Urinary bladder (tissue), 4 donors: ENCODE results near the gene TMEM87B. TPM values are rescaled to one million over a fixed set of nuclear protein-coding genes. Genes with fewer than 3 reads are reported as not detected.
A peak's percentile ranks its signal among the peaks of the same experiment; 100 is the strongest.
"Not testable (repeated sequence)": the region's sequence is repeated elsewhere in the genome, so short reads cannot be mapped to it uniquely, and the experiment has no call there.

Source experiments
- DNase-seq: peaks from one replicate; pipeline ENCODE4 v3.0.0-alpha.2; 2015; ENCODE audit errors: extremely low spot score
- H3K27ac ChIP-seq: one replicate; pipeline ENCODE4 v1.5.1; 2013; ENCODE audit warnings: low read depth, mild to moderate bottlenecking, moderate library complexity
- H3K36me3 ChIP-seq: one replicate; pipeline ENCODE4 v1.6.1; 2013; ENCODE audit warnings: mild to moderate bottlenecking, moderate library complexity; ENCODE audit not compliant: insufficient read depth
- H3K4me1 ChIP-seq: one replicate; pipeline ENCODE4 v1.6.1; 2013; ENCODE audit warnings: mild to moderate bottlenecking, moderate library complexity; ENCODE audit not compliant: insufficient read depth
- H3K4me3 ChIP-seq: one replicate; pipeline ENCODE4 v1.5.1; 2013; ENCODE audit warnings: low read depth, low read length
- WGBS: extraction: QIAGEN DNeasy Blood & Tissue Kit; methylation state at CpG from one replicate; pipeline ENCODE4 v1.1.7; 2013; 5-methylcytosine and 5-hydroxymethylcytosine counted together
- polyA plus RNA-seq: library from polyadenylated mRNA; stranded (reverse); fragments of 200-250 nt; gene quantifications from one replicate; pipeline ENCODE4 v1.2.3, GENCODE V29; 2013
- total RNA-seq: library from RNA; depleted of rRNA; stranded (reverse); fragments of >200 nt; gene quantifications from one replicate; pipeline ENCODE4 v1.2.3, GENCODE V29; 2014
- donor health status: healthy with polysubstance abuse.
- donor health status: healthy.

Gene TMEM87B
- total and polyA plus RNA-seq, 2 donors: 13.5 to 44.3 TPM

- Histone ChIP-seq H3K36me3 (peaks cover 4% of the 10 kb centered on the region), H3K4me3 (no peak overlapping the region), H3K27ac (no peak overlapping the region), H3K4me1 (no peaks in the 10 kb centered on the region)
- DNase-seq: no peak
- 94% methylated on average over 6 of the region's 6 CpGs for WGBS
Measured at GRCh38 chr2:112092286-112093041, 37.4 kb downstream of the TMEM87B start.

GRCh38 chr2:112093216-112093615 is 38.1 kb downstream of the TMEM87B start:
- Histone ChIP-seq H3K4me3 (no peak overlapping the region), H3K36me3 (peaks cover 2% of the 10 kb centered on the region), H3K27ac (no peak overlapping the region), H3K4me1 (no peaks in the 10 kb centered on the region)
- 53% methylated on average over 1 of the region's 1 CpG for WGBS
- no peak for DNase-seq

DNA sequence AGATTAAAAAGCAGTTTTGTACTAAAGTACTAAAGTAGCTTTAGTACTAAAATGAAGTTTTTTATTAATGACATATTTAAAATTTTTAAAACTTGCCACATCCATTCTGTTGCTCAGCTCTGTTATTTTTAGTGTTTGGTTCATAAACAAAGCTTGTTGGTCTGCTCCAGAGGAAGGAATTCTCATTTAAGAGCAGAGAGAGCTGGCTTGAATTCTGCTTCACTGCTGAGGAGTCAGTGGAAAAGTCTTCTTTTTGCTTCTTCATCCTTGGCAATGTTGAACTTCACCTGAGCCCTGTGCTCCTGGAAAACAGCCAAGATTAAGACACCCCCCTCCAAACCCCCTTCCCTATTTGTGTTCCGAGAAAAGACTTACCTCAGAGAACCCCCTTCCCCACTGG is 40.6 kb downstream of the TMEM87B start:
- H3K4me1 ChIP-seq: no peaks in the 10 kb centered on the region
- WGBS: 80% methylated on average over 1 of the region's 1 CpG
- H3K4me3 ChIP-seq: no peak overlapping the region
- no peak overlapping the region for H3K27ac ChIP-seq
- peaks cover 7% of the 10 kb centered on the region for H3K36me3 ChIP-seq
- no peak for DNase-seq

DNA sequence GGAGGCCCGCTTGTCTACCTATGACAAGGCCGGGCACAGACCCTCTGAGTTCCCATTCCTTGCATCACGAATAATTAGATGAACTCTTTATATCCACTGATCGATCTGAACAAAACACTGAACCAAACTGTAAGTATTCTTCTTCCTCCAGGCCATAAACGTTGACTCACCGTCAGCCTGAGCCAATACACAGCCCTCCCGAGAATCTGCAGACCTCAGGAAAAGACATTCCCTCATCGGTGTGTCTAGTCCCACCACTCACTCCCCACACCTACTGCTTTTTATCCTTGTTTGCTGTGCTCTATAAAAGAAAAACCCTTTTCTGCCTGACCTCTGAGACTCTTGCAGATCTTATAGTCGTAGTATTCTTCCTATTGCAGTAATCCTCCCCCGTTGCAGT is 41.0 kb downstream of the TMEM87B start:
- Histone ChIP-seq H3K4me1 (no peaks in the 10 kb centered on the region), H3K27ac (no peak overlapping the region), H3K36me3 (peaks cover 7% of the 10 kb centered on the region), H3K4me3 (no peak overlapping the region)
- DNase-seq: no peak
- WGBS: 67% methylated on average over 10 of the region's 10 CpGs

GRCh38 chr2:112108178-112108832 is 53.2 kb downstream of the TMEM87B start:
- peaks cover 4% of the 10 kb centered on the region for H3K36me3 ChIP-seq
- no peak overlapping the region for H3K4me3 ChIP-seq
- WGBS: 88% methylated on average over 1 of the region's 1 CpG
- no peaks in the 10 kb centered on the region for H3K4me1 ChIP-seq
- H3K27ac ChIP-seq: no peak overlapping the region
- no peak for DNase-seq

- H3K27ac ChIP-seq: no peak overlapping the region
- peaks cover 4% of the 10 kb centered on the region for H3K36me3 ChIP-seq
- H3K4me3 ChIP-seq: no peak overlapping the region
- no peak for DNase-seq
- no peaks in the 10 kb centered on the region for H3K4me1 ChIP-seq
Measured at GRCh38 chr2:112109278-112109677, 54.2 kb downstream of the TMEM87B start.

GRCh38 chr2:112110966-112111365 is 55.9 kb downstream of the TMEM87B start:
- WGBS: 96% methylated on average over 1 of the region's 1 CpG
- no peak for DNase-seq
- Histone ChIP-seq H3K4me1 (no peaks in the 10 kb centered on the region), H3K4me3 (no peak overlapping the region), H3K27ac (no peak overlapping the region), H3K36me3 (peaks cover 4% of the 10 kb centered on the region)

DNA sequence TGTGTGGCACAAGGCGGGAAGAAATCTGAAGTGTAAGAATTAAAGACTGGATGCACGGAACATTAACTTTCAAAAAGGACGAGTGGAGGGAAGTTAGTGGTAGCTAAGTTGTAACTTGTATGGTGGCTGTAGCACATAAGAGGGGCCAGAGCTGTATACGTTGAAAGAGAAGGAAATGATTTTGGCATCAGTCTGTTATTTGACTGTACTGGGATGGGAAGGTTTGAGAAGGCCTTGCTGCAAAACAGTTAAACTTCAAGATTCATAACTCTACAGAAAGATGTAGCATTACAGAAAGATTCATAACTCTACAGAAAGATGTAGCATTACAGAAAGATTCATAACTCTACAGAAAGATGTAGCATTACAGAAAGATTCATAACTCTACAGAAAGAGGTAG is 58.3 kb downstream of the TMEM87B start:
- not testable (repeated sequence) for H3K27ac ChIP-seq, DNase-seq, H3K4me3 ChIP-seq, H3K4me1 ChIP-seq, H3K36me3 ChIP-seq
- WGBS: 94% methylated on average over 4 of the region's 4 CpGs

GRCh38 chr2:112118148-112118547 is 63.1 kb downstream of the TMEM87B start:
- H3K36me3 ChIP-seq: no peaks in the 10 kb centered on the region
- H3K4me3 ChIP-seq: no peak overlapping the region
- H3K27ac ChIP-seq: no peak overlapping the region
- DNase-seq: no peak
- 90% methylated on average over 4 of the region's 4 CpGs for WGBS
- no peaks in the 10 kb centered on the region for H3K4me1 ChIP-seq

GRCh38 chr2:112121682-112122254 is 66.7 kb downstream of the TMEM87B start:
- no peaks in the 10 kb centered on the region for H3K4me1 ChIP-seq
- DNase-seq: peak; percentile 23
- no peak overlapping the region for H3K4me3 ChIP-seq
- no peaks in the 10 kb centered on the region for H3K36me3 ChIP-seq
- no peak overlapping the region for H3K27ac ChIP-seq

DNA sequence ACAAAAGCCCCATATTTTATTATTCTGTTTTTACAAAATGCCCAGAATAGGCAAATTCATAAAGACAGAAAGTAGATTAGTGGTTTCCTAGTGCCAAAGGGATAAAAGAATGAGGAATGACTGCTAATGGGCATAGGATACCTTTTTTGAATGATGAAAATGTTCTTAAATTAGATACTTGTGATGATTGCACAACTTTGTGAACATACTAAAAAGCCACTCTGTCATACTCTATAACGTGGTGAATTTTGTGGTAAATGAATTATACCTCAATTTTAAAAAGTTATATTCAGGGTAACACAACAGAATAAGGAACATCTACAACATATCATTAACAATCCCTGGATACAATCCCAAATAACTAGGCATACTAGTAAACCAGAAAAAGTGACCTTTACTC is 74.0 kb downstream of the TMEM87B start:
- 77% methylated on average over 1 of the region's 1 CpG for WGBS
- Histone ChIP-seq H3K27ac (no peak overlapping the region), H3K4me1 (no peaks in the 10 kb centered on the region), H3K4me3 (no peak overlapping the region), H3K36me3 (no peaks in the 10 kb centered on the region)
- DNase-seq: no peak

GRCh38 chr2:112133344-112133743 is 78.3 kb downstream of the TMEM87B start:
- no peak for DNase-seq
- H3K36me3 ChIP-seq: no peaks in the 10 kb centered on the region
- H3K4me3 ChIP-seq: no peak overlapping the region
- H3K4me1 ChIP-seq: no peaks in the 10 kb centered on the region
- H3K27ac ChIP-seq: no peak overlapping the region

DNA sequence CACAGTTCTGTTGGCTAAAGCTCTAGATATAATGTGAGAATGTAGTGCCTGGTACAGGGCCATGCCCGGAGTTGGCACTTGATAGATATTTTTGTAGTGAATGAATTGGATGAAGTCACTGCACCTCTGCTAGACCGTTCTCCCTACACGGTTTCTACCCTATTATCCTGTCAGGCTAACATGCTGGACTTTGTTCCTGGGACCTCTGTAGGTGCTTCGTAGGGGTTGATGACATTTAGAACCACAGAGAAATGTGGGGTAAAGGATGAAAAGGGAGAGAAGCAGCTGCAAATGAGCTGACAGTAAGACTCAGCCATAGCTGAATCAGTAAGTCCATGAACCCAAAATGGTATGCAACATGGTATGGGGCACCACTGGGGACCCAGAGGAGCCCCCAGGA is 79.1 kb downstream of the TMEM87B start:
- Histone ChIP-seq H3K4me3 (no peak overlapping the region), H3K4me1 (no peaks in the 10 kb centered on the region), H3K36me3 (no peaks in the 10 kb centered on the region), H3K27ac (no peak overlapping the region)
- DNase-seq: no peak
- WGBS: 86% methylated on average over 4 of the region's 4 CpGs

GRCh38 chr2:112136096-112136495 is 81.0 kb downstream of the TMEM87B start:
- Histone ChIP-seq H3K4me1 (no peaks in the 10 kb centered on the region), H3K36me3 (no peaks in the 10 kb centered on the region), H3K27ac (no peak overlapping the region), H3K4me3 (no peak overlapping the region)
- WGBS: 86% methylated on average over 5 of the region's 5 CpGs
- no peak for DNase-seq
